HEK293 (cell line): ENCODE results near the gene SYS1.

Source experiments
- EGR2 ChIP-seq: fragments of 450-650 bp; formaldehyde crosslinking; IDR thresholded peaks from 2 replicates; pipeline ENCODE4 v1.5.1; 2016; ENCODE audit warnings: low read depth, missing biosample characterization, missing genetic modification characterization
- HOXC10 ChIP-seq: sonication (generic); formaldehyde crosslinking; IDR thresholded peaks from 2 replicates; pipeline ENCODE4 v1.8.1; 2023; ENCODE audit warnings: mild to moderate bottlenecking, missing genetic modification reagents
- MEIS1 ChIP-seq: sonication (generic); formaldehyde crosslinking; IDR thresholded peaks from 2 replicates; pipeline ENCODE4 v1.8.1; 2022; ENCODE audit warnings: missing genetic modification reagents, mild to moderate bottlenecking, borderline replicate concordance
- OSR2 ChIP-seq: fragments of 450-650 bp; formaldehyde crosslinking; IDR thresholded peaks from 2 replicates; pipeline ENCODE4 v1.5.1; 2016; ENCODE audit warnings: missing biosample characterization, missing genetic modification characterization
- SCRT2 ChIP-seq: fragments of 450-650 bp; formaldehyde crosslinking; IDR thresholded peaks from 2 replicates; pipeline ENCODE4 v1.5.1; 2016; ENCODE audit warnings: missing biosample characterization, missing genetic modification characterization
- SETDB1 ChIP-seq: IDR thresholded peaks from one replicate; pipeline ENCODE4 v1.6.1; 2017; ENCODE audit warnings: mild to moderate bottlenecking, low read length, moderate library complexity, mixed read lengths; ENCODE audit not compliant: insufficient read length
- SP2 ChIP-seq: fragments of 450-650 bp; formaldehyde crosslinking; IDR thresholded peaks from 2 replicates; pipeline ENCODE4 v1.5.1; 2016; ENCODE audit warnings: missing biosample characterization, missing genetic modification characterization
- TCF7L2 ChIP-seq: IDR thresholded peaks from 2 replicates; pipeline ENCODE4 v1.6.1; 2011; ENCODE audit warnings: low read depth, mild to moderate bottlenecking, inconsistent platforms, low read length, moderate library complexity, borderline replicate concordance
- WT1 ChIP-seq: fragments of 450-650 bp; formaldehyde crosslinking; IDR thresholded peaks from 2 replicates; pipeline ENCODE4 v1.5.1; 2016; ENCODE audit warnings: missing biosample characterization, missing genetic modification characterization
- ZFP69B ChIP-seq: fragments of 450-650 bp; formaldehyde crosslinking; IDR thresholded peaks from 2 replicates; pipeline ENCODE4 v1.5.1; 2016; ENCODE audit warnings: missing biosample characterization, missing genetic modification characterization
- ZNF10 ChIP-seq: fragments of 450-650 bp; formaldehyde crosslinking; IDR thresholded peaks from 2 replicates; pipeline ENCODE4 v1.5.1; 2017; ENCODE audit warnings: missing biosample characterization, missing genetic modification characterization
- ZNF112 ChIP-seq: fragments of 450-650 bp; formaldehyde crosslinking; IDR thresholded peaks from 2 replicates; pipeline ENCODE4 v1.5.0; 2017; ENCODE audit warnings: missing biosample characterization, missing genetic modification characterization
- ZNF184 ChIP-seq: fragments of 450-650 bp; IDR thresholded peaks from 2 replicates; pipeline ENCODE4 v1.5.1; 2018; ENCODE audit warnings: missing biosample characterization, mild to moderate bottlenecking, missing genetic modification characterization
- ZNF202 ChIP-seq: fragments of 450-650 bp; formaldehyde crosslinking; IDR thresholded peaks from 2 replicates; pipeline ENCODE4 v1.5.1; 2016; ENCODE audit warnings: missing biosample characterization, missing genetic modification characterization, borderline replicate concordance
- ZNF221 ChIP-seq: fragments of 450-650 bp; formaldehyde crosslinking; IDR thresholded peaks from 2 replicates; pipeline ENCODE4 v1.5.1; 2017; ENCODE audit warnings: missing biosample characterization, missing genetic modification characterization, borderline replicate concordance
- ZNF239 ChIP-seq: fragments of 450-650 bp; formaldehyde crosslinking; IDR thresholded peaks from 2 replicates; pipeline ENCODE4 v1.5.1; 2016; ENCODE audit warnings: missing biosample characterization, missing genetic modification characterization
- ZNF292 ChIP-seq: fragments of 450-650 bp; formaldehyde crosslinking; IDR thresholded peaks from 2 replicates; pipeline ENCODE4 v1.5.1; 2016; ENCODE audit warnings: low read depth, missing biosample characterization, missing genetic modification characterization, borderline replicate concordance
- ZNF311 ChIP-seq: fragments of 450-650 bp; formaldehyde crosslinking; IDR thresholded peaks from 2 replicates; pipeline ENCODE4 v1.5.1; 2017; ENCODE audit warnings: missing biosample characterization, missing genetic modification characterization, borderline replicate concordance
- ZNF404 ChIP-seq: fragments of 450-650 bp; formaldehyde crosslinking; IDR thresholded peaks from 2 replicates; pipeline ENCODE4 v1.5.1; 2017; ENCODE audit warnings: missing biosample characterization, missing genetic modification characterization
- ZNF423 ChIP-seq: fragments of 450-650 bp; formaldehyde crosslinking; IDR thresholded peaks from 2 replicates; pipeline ENCODE4 v1.5.1; 2016; ENCODE audit warnings: missing biosample characterization, missing genetic modification characterization
- ZNF48 ChIP-seq: fragments of 450-650 bp; formaldehyde crosslinking; IDR thresholded peaks from 2 replicates; pipeline ENCODE4 v1.5.1; 2016; ENCODE audit warnings: missing biosample characterization, missing genetic modification characterization
- ZNF571 ChIP-seq: fragments of 450-650 bp; formaldehyde crosslinking; IDR thresholded peaks from 2 replicates; pipeline ENCODE4 v1.5.0; 2017; ENCODE audit warnings: missing biosample characterization, missing genetic modification characterization
- ZNF585B ChIP-seq: fragments of 450-650 bp; formaldehyde crosslinking; IDR thresholded peaks from 2 replicates; pipeline ENCODE4 v1.5.1; 2016; ENCODE audit warnings: missing biosample characterization, missing genetic modification characterization
- ZNF658 ChIP-seq: fragments of 450-650 bp; formaldehyde crosslinking; IDR thresholded peaks from 2 replicates; pipeline ENCODE4; 2016; ENCODE audit warnings: missing biosample characterization, missing genetic modification characterization
- ZNF677 ChIP-seq: fragments of 450-650 bp; IDR thresholded peaks from 2 replicates; pipeline ENCODE4 v1.5.0; 2018; ENCODE audit warnings: missing biosample characterization, mild to moderate bottlenecking, missing genetic modification characterization, moderate library complexity
- ZNF792 ChIP-seq: fragments of 450-650 bp; formaldehyde crosslinking; IDR thresholded peaks from 2 replicates; pipeline ENCODE4 v1.5.1; 2016; ENCODE audit warnings: missing biosample characterization, missing genetic modification characterization
- TF ChIP-seq, protein P1 (sequence below): fragments of 450-650 bp; formaldehyde crosslinking; IDR thresholded peaks from 2 replicates; pipeline ENCODE4 v1.5.1; 2016; ENCODE audit warnings: missing biosample characterization, missing genetic modification characterization
- TF ChIP-seq, protein P2 (sequence below): fragments of 450-650 bp; formaldehyde crosslinking; IDR thresholded peaks from 2 replicates; pipeline ENCODE4 v1.5.1; 2016; ENCODE audit warnings: missing biosample characterization, missing genetic modification characterization
- TF ChIP-seq, protein P3 (sequence below): fragments of 450-650 bp; formaldehyde crosslinking; IDR thresholded peaks from 2 replicates; pipeline ENCODE4 v1.5.1; 2016; ENCODE audit warnings: missing biosample characterization, missing genetic modification characterization, low read depth
- TF ChIP-seq, protein P4 (sequence below): fragments of 450-650 bp; formaldehyde crosslinking; IDR thresholded peaks from 2 replicates; pipeline ENCODE4 v1.5.1; 2016; ENCODE audit warnings: missing biosample characterization, missing genetic modification characterization
- TF ChIP-seq, protein P5 (sequence below): fragments of 450-650 bp; formaldehyde crosslinking; IDR thresholded peaks from 2 replicates; pipeline ENCODE4 v1.5.1; 2016; ENCODE audit warnings: missing biosample characterization, missing genetic modification characterization
- TF ChIP-seq, protein P6 (sequence below): fragments of 450-650 bp; IDR thresholded peaks from 2 replicates; pipeline ENCODE4 v1.5.1; 2018; ENCODE audit warnings: missing biosample characterization, missing genetic modification characterization

SYS1 gene

DNA sequence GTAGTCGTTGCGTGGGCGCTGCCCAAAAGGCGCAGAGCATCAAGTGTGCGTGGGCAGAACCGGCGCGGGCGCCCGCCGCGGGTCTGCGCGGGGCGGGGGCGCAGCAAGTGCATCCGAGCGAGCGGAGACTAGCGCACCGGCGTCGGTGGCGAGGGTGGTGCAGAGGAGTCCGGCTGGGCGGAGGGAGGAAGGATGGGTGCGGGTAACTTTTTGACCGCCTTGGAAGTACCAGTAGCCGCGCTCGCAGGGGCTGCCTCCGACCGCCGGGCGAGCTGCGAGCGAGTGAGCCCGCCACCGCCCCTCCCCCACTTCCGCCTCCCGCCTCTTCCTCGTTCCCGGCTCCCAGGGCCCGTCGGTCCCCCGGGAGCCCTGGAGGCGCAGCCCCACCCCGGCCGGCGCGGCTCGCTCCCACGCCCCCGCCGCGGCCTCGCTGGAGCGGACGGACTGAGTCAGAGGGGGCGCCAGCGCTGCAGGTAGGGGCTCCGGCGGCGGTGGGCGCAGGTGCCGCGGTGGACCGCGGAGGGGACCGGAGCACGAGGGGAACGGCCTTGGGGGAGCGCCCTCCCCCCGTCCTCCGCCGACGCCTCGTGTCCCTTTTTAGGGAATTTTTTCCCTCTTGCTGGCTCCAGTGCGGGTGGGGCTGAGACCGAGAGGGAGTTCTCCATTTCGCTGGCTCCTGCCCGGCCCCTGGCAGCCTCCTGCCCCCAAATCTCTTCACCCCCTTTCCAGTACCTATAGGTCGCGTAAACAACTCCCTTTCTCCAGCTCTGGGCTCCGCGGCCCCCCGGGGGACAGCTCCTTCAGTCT is 43.5 kb downstream of the SYS1 start (continued):
- TF ChIP-seq ZNF10 (tag by site-specific recombination) (no peak), ZNF792 (no peak), SCRT2 (tag by site-specific recombination) (peak; percentile 91), ZNF423 (peak; percentile 89; the same call in 1 of the 2 replicates), WT1 (tag by site-specific recombination) (peak; percentile 10; the same call in 1 of the 2 replicates), MEIS1 (CRISPR knock-in tag) (no peak), ZNF48 (tag by site-specific recombination) (no peak), ZNF112 (tag by site-specific recombination) (no peak), ZNF202 (tag by site-specific recombination) (no peak), ZNF677 (tag by site-specific recombination) (no peak), ZNF571 (tag by site-specific recombination) (no peak), SP2 (tag by site-specific recombination) (peak; percentile 70), ZNF658 (tag by site-specific recombination) (no peak), HOXC10 (CRISPR knock-in tag) (no peak), OSR2 (tag by site-specific recombination) (peak; percentile 82), ZNF221 (no peak), EGR2 (tag by site-specific recombination) (peak; percentile 98), ZNF311 (tag by site-specific recombination) (no peak), ZNF404 (tag by site-specific recombination) (no peak), ZNF585B (tag by site-specific recombination) (no peak), ZFP69B (peak; percentile 64), ZNF239 (tag by site-specific recombination) (no peak), ZNF184 (tag by site-specific recombination) (no peak), SETDB1 (no peak), ZNF292 (no peak), TCF7L2 (no peak)
- TF ChIP-seq, protein P1, sequence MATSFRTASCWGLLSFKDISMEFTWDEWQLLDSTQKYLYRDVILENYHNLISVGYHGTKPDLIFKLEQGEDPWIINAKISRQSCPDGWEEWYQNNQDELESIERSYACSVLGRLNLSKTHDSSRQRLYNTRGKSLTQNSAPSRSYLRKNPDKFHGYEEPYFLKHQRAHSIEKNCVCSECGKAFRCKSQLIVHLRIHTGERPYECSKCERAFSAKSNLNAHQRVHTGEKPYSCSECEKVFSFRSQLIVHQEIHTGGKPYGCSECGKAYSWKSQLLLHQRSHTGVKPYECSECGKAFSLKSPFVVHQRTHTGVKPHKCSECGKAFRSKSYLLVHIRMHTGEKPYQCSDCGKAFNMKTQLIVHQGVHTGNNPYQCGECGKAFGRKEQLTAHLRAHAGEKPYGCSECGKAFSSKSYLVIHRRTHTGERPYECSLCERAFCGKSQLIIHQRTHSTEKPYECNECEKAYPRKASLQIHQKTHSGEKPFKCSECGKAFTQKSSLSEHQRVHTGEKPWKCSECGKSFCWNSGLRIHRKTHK, result no peak
- TF ChIP-seq, protein P2, sequence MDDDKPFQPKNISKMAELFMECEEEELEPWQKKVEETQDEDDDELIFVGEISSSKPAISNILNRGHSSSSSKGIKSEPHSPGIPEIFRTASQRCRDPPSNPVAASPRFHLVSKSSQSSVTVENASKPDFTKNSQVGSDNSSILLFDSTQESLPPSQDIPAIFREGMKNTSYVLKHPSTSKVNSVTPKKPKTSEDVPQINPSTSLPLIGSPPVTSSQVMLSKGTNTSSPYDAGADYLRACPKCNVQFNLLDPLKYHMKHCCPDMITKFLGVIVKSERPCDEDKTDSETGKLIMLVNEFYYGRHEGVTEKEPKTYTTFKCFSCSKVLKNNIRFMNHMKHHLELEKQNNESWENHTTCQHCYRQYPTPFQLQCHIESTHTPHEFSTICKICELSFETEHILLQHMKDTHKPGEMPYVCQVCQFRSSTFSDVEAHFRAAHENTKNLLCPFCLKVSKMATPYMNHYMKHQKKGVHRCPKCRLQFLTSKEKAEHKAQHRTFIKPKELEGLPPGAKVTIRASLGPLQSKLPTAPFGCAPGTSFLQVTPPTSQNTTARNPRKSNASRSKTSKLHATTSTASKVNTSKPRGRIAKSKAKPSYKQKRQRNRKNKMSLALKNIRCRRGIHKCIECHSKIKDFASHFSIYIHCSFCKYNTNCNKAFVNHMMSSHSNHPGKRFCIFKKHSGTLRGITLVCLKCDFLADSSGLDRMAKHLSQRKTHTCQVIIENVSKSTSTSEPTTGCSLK, result no peak
- TF ChIP-seq, protein P3, sequence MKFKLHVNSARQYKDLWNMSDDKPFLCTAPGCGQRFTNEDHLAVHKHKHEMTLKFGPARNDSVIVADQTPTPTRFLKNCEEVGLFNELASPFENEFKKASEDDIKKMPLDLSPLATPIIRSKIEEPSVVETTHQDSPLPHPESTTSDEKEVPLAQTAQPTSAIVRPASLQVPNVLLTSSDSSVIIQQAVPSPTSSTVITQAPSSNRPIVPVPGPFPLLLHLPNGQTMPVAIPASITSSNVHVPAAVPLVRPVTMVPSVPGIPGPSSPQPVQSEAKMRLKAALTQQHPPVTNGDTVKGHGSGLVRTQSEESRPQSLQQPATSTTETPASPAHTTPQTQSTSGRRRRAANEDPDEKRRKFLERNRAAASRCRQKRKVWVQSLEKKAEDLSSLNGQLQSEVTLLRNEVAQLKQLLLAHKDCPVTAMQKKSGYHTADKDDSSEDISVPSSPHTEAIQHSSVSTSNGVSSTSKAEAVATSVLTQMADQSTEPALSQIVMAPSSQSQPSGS (tag by site-specific recombination), result no peak
- TF ChIP-seq, protein P4, sequence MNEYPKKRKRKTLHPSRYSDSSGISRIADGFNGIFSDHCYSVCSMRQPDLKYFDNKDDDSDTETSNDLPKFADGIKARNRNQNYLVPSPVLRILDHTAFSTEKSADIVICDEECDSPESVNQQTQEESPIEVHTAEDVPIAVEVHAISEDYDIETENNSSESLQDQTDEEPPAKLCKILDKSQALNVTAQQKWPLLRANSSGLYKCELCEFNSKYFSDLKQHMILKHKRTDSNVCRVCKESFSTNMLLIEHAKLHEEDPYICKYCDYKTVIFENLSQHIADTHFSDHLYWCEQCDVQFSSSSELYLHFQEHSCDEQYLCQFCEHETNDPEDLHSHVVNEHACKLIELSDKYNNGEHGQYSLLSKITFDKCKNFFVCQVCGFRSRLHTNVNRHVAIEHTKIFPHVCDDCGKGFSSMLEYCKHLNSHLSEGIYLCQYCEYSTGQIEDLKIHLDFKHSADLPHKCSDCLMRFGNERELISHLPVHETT (tag by site-specific recombination), result no peak
- TF ChIP-seq, protein P5, sequence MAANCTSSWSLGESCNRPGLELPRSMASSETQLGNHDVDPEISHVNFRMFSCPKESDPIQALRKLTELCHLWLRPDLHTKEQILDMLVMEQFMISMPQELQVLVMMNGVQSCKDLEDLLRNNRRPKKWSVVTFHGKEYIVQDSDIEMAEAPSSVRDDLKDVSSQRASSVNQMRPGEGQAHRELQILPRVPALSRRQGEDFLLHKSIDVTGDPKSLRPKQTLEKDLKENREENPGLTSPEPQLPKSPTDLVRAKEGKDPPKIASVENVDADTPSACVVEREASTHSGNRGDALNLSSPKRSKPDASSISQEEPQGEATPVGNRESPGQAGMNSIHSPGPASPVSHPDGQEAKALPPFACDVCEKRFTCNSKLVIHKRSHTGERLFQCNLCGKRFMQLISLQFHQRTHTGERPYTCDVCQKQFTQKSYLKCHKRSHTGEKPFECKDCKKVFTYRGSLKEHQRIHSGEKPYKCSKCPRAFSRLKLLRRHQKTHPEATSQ, result no peak
- TF ChIP-seq, protein P6, sequence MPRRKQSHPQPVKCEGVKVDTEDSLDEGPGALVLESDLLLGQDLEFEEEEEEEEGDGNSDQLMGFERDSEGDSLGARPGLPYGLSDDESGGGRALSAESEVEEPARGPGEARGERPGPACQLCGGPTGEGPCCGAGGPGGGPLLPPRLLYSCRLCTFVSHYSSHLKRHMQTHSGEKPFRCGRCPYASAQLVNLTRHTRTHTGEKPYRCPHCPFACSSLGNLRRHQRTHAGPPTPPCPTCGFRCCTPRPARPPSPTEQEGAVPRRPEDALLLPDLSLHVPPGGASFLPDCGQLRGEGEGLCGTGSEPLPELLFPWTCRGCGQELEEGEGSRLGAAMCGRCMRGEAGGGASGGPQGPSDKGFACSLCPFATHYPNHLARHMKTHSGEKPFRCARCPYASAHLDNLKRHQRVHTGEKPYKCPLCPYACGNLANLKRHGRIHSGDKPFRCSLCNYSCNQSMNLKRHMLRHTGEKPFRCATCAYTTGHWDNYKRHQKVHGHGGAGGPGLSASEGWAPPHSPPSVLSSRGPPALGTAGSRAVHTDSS (tag by site-specific recombination), result peak; percentile 87
